HepG2 (cell line): ENCODE measurements around the gene SLC7A6OS. TPM values are rescaled to one million over a fixed set of nuclear protein-coding genes. Genes with fewer than 3 reads are reported as not detected.

Experiments
- ETV5 ChIP-seq: IDR thresholded peaks from 2 replicates; pipeline ENCODE4 v1.6.1; 2018; ENCODE audit warnings: missing biosample characterization, missing genetic modification reagents, inconsistent platforms, borderline replicate concordance
- KLF12 ChIP-seq: sonication (generic); formaldehyde crosslinking; IDR thresholded peaks from 2 replicates; pipeline ENCODE4 v1.4.0; 2020; ENCODE audit warnings: missing genetic modification reagents, borderline replicate concordance
- MAZ ChIP-seq, 2 experiments: sonication (generic) in 1 of 2; formaldehyde crosslinking in 1 of 2; IDR thresholded peaks; 2 replicates each; pipeline versions ENCODE4 v1.5.0 to v1.6.1; 2012 to 2020; ENCODE audit warnings: low read depth in 2 of 2, mild to moderate bottlenecking in 2 of 2, borderline replicate concordance in 1 of 2, improper control_type of control experiment in 1 of 2, low read length in 1 of 2, missing genetic modification reagents in 1 of 2, moderate library complexity in 1 of 2
- SMAD1 ChIP-seq: sonication (generic); formaldehyde crosslinking; IDR thresholded peaks from 2 replicates; pipeline ENCODE4 v1.4.0; 2020; ENCODE audit warnings: missing genetic modification reagents, low read depth, mild to moderate bottlenecking, borderline replicate concordance
- SRSF1 ChIP-seq: fragments of 200-400 bp; formaldehyde crosslinking; optimal IDR thresholded peaks from 2 replicates; pipeline ENCODE3; 2017; ENCODE audit warnings: mild to moderate bottlenecking, low read depth, low read length, moderate library complexity
- STAT5B ChIP-seq: sonication (generic); formaldehyde crosslinking; IDR thresholded peaks from 2 replicates; pipeline ENCODE4 v1.4.0; 2020; ENCODE audit warnings: missing genetic modification reagents
- THAP9 ChIP-seq: sonication (generic); formaldehyde crosslinking; IDR thresholded peaks from 2 replicates; pipeline ENCODE4; 2020; ENCODE audit warnings: missing genetic modification reagents, mild to moderate bottlenecking, borderline replicate concordance
- ZNF280D ChIP-seq: sonication (generic); formaldehyde crosslinking; IDR thresholded peaks from 2 replicates; pipeline ENCODE4 v1.5.1; 2020; ENCODE audit warnings: mild to moderate bottlenecking, missing genetic modification reagents
- ZNF513 ChIP-seq: sonication (generic); formaldehyde crosslinking; conservative IDR thresholded peaks from 2 replicates; pipeline ENCODE4 v1.5.0; 2020; ENCODE audit warnings: missing genetic modification reagents
- ZNF569 ChIP-seq: sonication (generic); formaldehyde crosslinking; IDR thresholded peaks from 2 replicates; pipeline ENCODE4 v1.5.0; 2020; ENCODE audit warnings: mild to moderate bottlenecking, missing genetic modification reagents, moderate library complexity, borderline replicate concordance
- ZNF850 ChIP-seq: sonication (generic); formaldehyde crosslinking; conservative IDR thresholded peaks from 2 replicates; pipeline ENCODE4 v1.9.0; 2021; ENCODE audit warnings: mild to moderate bottlenecking, missing genetic modification reagents
- polyA plus RNA-seq, 8 experiments: library from polyadenylated mRNA; depleted of rRNA in 3 of 8; stranded (reverse) in 7 of 8; unstranded in 1 of 8; fragments of >200 nt; fragmentation: Illumina TruSeq in 4 of 8; extraction: Trizol in 4 of 8; gene quantifications; 2 replicates each; pipeline versions ENCODE4 v1.2.1 to v1.2.3, GENCODE V29; 2011 to 2016; ENCODE audit warnings: low read depth in 4 of 8, missing spikeins in 1 of 8, mixed read lengths in 1 of 8; ENCODE audit not compliant: insufficient read depth in 1 of 8
- total RNA-seq, 5 experiments: library from RNA; depleted of rRNA; stranded (reverse); fragments of >200 nt; fragmentation: Illumina TruSeq; extraction: Trizol; gene quantifications; 2 replicates each; pipeline ENCODE4 v1.2.3, GENCODE V29; 2016; ENCODE audit warnings: low read depth in 1 of 5
- TF ChIP-seq, protein P1 (sequence below): IDR thresholded peaks from 2 replicates; pipeline ENCODE4 v1.6.1; 2018; ENCODE audit warnings: missing genetic modification reagents
- TF ChIP-seq, protein P2 (sequence below): sonication (generic); formaldehyde crosslinking; IDR thresholded peaks from 2 replicates; pipeline ENCODE4 v1.5.0; 2020; ENCODE audit warnings: mild to moderate bottlenecking, missing genetic modification reagents
- TF ChIP-seq, protein P3 (sequence below): sonication (generic); formaldehyde crosslinking; IDR thresholded peaks from 2 replicates; pipeline ENCODE4 v1.5.1; 2020; ENCODE audit warnings: mild to moderate bottlenecking, missing genetic modification reagents, moderate library complexity

The SLC7A6OS gene
- total and polyA plus RNA-seq, 2 of the 13 experiments (the other 11 are each of a cell fraction or from before 2014, with no cell fraction given): 11.2 to 21.5 TPM

DNA sequence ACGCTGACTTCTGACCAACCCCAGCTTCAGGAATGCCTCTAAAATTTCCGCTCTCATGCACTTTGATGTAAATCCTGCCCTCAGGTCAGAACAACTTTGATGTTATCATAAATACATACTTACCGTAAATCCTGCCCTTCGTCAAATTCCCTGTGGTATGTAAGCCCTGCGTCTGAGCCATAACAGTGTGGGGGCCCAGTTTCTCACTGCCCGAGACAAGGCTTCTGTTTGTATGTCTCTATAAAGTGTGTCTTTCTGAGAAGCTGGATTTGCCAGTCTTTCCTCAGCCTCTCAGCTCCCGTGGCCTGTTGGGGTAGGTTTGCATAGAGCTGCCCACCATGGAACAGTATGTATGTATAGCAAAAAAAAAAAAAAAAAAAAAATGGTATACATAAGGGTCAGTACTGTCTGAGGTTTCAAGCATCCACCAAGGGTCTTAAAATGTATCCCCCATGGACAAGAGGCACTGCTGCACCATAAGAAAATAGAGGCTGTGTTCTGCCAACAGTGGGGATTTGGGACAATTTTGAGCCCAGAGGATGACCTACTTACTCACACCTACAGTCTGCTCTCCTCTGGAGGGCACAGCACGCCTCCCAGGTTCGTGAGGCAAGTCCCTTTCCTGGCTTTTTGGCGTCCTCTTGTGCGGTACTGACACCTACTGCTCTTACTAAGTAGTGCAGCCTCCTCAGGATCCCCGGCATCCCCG is 17.6 kb upstream of the SLC7A6OS start (continued):
- no peak for TF ChIP-seq MAZ (IDR thresholded peaks at IDR 0.05; ENCODE audit: borderline replicate concordance, low read depth, low read length)
- TF ChIP-seq MAZ (CRISPR knock-in tag; IDR thresholded peaks at IDR 0.05; ENCODE audit: low read depth): peak; percentile 32; the same call in 1 of the 2 replicates
- no peak for TF ChIP-seq KLF12 (CRISPR knock-in tag)
- TF ChIP-seq, protein P1, sequence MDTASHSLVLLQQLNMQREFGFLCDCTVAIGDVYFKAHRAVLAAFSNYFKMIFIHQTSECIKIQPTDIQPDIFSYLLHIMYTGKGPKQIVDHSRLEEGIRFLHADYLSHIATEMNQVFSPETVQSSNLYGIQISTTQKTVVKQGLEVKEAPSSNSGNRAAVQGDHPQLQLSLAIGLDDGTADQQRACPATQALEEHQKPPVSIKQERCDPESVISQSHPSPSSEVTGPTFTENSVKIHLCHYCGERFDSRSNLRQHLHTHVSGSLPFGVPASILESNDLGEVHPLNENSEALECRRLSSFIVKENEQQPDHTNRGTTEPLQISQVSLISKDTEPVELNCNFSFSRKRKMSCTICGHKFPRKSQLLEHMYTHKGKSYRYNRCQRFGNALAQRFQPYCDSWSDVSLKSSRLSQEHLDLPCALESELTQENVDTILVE (CRISPR knock-in tag): no peak
- TF ChIP-seq, protein P2, sequence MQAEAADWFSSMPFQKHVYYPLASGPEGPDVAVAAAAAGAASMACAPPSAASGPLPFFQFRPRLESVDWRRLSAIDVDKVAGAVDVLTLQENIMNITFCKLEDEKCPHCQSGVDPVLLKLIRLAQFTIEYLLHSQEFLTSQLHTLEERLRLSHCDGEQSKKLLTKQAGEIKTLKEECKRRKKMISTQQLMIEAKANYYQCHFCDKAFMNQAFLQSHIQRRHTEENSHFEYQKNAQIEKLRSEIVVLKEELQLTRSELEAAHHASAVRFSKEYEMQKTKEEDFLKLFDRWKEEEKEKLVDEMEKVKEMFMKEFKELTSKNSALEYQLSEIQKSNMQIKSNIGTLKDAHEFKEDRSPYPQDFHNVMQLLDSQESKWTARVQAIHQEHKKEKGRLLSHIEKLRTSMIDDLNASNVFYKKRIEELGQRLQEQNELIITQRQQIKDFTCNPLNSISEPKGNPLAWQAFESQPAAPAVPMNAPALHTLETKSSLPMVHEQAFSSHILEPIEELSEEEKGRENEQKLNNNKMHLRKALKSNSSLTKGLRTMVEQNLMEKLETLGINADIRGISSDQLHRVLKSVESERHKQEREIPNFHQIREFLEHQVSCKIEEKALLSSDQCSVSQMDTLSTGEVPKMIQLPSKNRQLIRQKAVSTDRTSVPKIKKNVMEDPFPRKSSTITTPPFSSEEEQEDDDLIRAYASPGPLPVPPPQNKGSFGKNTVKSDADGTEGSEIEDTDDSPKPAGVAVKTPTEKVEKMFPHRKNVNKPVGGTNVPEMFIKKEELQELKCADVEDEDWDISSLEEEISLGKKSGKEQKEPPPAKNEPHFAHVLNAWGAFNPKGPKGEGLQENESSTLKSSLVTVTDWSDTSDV (CRISPR knock-in tag): no peak
- TF ChIP-seq ZNF280D (CRISPR knock-in tag): no peak
- no peak for TF ChIP-seq ZNF569 (CRISPR knock-in tag)
- no peak for TF ChIP-seq STAT5B (CRISPR knock-in tag)
- no peak for TF ChIP-seq THAP9
- peak; percentile 62; the same call in 1 of the 2 replicates for TF ChIP-seq ETV5 (CRISPR knock-in tag)
- TF ChIP-seq ZNF850 (CRISPR knock-in tag): no peak
- peak; percentile 63; the same call in 1 of the 2 replicates for TF ChIP-seq SMAD1
- TF ChIP-seq SRSF1: no peak
- no peak for TF ChIP-seq ZNF513 (CRISPR knock-in tag)
- TF ChIP-seq, protein P3, sequence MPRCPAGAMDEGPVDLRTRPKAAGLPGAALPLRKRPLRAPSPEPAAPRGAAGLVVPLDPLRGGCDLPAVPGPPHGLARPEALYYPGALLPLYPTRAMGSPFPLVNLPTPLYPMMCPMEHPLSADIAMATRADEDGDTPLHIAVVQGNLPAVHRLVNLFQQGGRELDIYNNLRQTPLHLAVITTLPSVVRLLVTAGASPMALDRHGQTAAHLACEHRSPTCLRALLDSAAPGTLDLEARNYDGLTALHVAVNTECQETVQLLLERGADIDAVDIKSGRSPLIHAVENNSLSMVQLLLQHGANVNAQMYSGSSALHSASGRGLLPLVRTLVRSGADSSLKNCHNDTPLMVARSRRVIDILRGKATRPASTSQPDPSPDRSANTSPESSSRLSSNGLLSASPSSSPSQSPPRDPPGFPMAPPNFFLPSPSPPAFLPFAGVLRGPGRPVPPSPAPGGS (CRISPR knock-in tag): no peak
